GM12874 (cell line): ENCODE measurements around the gene ANGPT4.

Source experiments
- TF ChIP-seq, protein P1 (sequence below): IDR thresholded peaks from 2 replicates; pipeline ENCODE4 v1.5.1; 2011; ENCODE audit warnings: low read depth, mild to moderate bottlenecking, control low read depth, low read length, moderate library complexity; ENCODE audit not compliant: insufficient read depth

ANGPT4 gene

DNA sequence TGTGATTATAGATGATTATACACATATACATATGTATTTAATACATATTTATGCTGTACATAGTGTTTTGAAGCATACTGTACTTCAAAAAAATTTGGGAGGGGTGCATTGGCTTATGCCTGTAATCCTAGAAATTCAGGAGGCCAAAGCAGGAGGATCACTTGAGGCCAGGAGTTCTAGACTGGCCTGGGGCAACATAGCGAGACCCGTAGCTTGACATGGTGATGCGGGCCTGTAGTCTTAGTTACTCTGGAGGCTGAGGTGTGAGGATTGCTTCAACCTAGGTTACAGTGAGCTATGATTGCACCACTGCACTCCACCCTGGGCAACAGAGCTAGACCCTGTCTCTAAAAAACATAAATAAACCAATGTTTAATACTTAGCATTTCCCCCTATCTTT is 84.2 kb downstream of the ANGPT4 start:
- TF ChIP-seq, protein P1, sequence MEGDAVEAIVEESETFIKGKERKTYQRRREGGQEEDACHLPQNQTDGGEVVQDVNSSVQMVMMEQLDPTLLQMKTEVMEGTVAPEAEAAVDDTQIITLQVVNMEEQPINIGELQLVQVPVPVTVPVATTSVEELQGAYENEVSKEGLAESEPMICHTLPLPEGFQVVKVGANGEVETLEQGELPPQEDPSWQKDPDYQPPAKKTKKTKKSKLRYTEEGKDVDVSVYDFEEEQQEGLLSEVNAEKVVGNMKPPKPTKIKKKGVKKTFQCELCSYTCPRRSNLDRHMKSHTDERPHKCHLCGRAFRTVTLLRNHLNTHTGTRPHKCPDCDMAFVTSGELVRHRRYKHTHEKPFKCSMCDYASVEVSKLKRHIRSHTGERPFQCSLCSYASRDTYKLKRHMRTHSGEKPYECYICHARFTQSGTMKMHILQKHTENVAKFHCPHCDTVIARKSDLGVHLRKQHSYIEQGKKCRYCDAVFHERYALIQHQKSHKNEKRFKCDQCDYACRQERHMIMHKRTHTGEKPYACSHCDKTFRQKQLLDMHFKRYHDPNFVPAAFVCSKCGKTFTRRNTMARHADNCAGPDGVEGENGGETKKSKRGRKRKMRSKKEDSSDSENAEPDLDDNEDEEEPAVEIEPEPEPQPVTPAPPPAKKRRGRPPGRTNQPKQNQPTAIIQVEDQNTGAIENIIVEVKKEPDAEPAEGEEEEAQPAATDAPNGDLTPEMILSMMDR = no peak

DNA sequence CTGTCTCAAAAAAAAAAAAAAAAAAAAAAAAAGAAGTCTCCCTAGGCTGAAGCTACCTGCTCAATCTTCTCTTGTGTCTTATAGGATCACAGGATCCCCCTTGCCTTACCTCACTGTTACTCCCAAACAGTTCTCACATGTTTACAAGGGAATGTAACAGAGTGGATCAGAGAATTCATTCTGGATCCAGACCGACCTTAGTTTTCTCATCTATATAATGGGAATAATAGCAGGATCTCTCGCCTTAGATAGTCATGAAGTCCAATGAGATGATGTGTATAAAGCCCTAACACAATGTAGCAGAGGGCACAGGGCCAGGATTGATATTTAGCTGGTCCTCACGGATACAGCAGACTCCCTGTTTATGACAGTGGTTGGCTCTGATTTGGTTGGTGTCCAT is 84.9 kb downstream of the ANGPT4 start:
- TF ChIP-seq, protein P1 = no peak

DNA sequence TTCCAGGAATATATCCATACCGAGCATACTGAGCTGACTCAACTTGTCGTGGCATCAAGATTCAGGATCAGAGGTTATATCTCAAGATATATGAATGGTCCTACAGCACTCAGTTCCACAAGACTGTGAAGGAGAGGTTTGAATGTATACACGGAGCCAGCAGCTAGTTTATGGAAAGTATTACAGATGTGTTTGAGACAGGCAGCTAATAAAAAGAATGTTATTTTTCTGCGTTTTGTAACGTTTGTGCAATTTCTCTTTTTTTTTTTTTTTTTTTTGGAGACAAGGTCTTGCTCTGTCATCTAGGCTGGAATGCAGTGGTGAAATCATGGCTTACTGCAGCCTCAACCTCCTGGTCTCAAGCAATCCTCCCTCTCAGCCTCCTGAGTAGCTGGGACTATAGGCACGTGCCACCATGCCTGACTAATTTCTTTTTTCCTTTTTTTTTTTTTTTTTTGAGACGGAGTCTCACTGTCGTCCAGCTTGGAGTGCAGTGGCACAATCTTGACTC is 86.1 kb downstream of the ANGPT4 start:
- TF ChIP-seq, protein P1 = no peak

DNA sequence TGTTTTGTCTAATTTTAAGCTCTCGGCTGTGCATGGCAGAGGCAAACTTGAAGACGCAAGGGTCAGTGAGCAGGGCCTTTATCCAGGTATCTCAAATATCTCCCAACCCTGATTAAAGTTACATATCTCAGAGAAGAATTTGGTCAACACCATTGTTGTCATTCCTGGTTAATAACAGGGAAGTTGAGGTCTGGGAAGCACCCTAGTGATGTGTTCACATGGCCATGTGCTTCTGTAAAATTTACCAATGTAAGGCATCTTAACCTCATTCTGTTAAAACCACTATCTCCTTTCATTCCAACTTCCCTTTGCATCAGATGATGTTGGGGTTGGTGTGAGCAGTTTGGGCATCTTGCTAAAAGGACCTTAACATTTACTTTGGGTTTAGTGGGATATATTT is 86.6 kb downstream of the ANGPT4 start:
- TF ChIP-seq, protein P1 = no peak

DNA sequence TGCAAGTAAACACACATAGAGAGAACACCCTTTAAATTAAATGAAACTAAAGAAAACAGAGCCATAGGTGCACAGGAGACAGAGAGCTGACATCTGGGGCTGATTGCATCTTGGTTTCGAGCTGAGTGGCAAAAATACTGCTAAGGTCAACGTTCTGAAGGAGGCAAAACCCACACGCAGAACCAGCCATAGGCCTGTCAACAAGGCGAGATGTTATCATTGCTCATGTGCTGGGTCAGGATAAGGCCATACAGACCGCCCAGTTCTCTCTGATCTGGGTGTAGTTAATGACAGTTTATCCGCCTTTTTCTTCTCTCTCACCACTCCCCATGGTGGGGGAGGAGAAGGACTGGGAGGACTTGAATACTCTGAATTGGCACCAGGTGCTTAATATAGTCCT is 87.1 kb downstream of the ANGPT4 start:
- TF ChIP-seq, protein P1 = no peak

DNA sequence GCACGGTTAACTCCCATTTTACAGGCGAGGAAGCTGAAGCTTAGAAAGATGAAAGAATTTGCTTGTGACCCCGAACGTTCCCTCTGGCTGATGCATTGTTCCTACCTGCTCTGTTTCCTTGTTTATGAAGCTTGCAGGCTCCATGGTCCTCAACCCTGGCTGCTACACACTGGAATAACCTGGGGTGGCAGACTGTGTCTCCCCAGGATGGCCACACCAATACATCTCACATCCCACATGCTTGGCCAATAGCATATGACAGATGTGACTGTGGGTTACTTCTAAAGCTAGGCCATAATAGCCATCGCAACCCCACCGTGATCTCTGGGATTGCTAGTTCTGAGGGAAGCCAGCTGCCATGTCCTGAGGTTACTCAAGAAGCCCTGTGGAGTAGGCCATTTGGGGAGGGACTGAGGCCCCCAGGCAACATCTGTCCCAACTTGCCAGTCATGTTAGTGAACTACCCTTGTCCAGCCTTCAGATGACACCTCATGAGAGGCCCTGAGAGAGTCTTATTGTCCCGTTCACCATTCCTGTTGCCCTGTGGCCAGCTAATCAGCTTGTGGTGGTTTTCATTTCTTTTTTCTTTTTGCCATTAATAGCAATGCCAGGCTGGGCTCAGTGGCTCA is 89.3 kb downstream of the ANGPT4 start:
- TF ChIP-seq, protein P1 = no peak

DNA sequence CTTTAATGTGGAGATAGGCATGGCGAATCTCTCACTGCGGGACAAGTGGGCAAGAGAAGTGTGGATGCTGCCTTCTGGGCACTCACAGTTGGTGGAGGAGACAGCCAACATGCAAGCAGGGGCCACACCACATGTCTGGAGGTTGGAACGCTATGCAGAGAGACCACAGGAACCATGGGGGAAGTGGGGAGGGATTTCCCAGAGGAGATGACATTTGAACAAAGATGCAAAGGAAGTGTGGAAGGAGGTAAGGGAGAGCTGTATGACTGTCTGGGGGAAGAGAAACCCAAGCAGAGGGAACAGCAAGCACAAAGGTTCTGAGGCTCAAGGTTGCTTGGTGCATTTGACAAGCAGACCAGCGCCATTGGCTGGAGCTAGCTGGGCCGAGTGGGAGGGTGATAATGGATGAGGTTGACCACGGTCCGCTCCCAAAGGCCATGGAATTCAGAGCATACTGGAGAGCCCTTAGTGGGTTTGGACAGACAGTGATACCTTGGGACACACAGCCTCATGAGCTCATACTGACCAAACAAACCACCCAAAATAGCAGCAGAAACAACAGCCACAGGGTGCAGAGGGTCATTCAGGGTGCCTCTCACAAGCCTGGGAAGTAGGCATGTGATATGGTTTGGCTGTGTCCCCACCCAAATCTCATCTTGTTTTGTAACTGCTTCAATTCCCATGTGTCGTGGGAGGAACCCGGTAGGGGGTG is 90.3 kb downstream of the ANGPT4 start:
- TF ChIP-seq, protein P1 = no peak
